ENCODE data around the gene ZMYND19. TPM values are rescaled to one million over a fixed set of nuclear protein-coding genes. Genes with fewer than 3 reads are reported as not detected.
A peak's percentile ranks its signal among the peaks of the same experiment; 100 is the strongest.

The ZMYND19 gene
- total and polyA plus RNA-seq, 2 donors (not counting 3 experiments of a cell fraction or from before 2014, with no cell fraction given) = 22.8 to 32.6 TPM

DNA sequence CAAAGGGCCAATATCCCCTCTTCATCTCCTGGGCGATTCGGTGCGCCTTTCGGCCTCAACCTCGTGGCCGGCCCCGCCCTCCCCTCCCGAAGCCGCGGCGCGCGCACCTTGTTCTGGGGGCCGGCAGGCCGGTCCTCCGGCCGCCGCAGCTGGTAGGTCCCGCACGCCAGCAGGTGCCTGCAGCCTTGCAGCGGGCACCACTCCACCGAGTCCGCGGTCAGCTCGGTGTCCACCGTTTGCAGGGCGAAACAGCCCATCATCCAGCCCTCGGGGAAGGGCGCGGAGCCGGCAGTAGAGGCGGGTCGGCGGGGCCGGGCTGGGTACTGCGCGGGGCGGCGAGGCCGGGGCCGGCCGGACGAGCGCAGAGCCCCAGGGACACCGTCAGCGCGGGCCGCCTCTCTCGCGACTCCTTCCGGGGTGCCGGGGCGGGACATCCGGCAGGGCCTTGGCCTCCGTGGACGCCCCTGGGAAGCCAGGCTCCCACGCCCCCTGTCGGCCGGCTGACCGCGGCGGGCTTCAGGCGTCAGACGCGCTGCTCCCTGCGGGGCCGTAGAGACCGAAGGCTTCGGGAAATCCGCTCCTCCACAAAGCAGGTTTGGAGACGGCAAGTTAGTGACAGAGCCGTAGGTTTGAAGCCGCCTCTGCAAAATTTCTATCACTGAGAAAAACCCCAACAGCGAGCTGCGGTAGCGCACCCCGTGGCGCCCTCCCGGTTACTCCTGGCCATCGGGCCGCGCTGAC, 11.6 kb downstream of the ZMYND19 start, which contains the start of gene DPH7:
Gene DPH7, minus strand, starts transcription at position 408 of the 741 bp plus-strand sequence. Its CDS starts 148 bp downstream, at position 260.
- H3K36me3 ChIP-seq (ENCODE audit: control insufficient read depth in 2 of 2, extremely low read depth in 1 of 2, insufficient read depth in 2 of 2, low read length in 2 of 2) = peaks cover 9 to 31% of the 10 kb centered on the region in 2 experiments
- H3K9ac ChIP-seq (replicated peaks; ENCODE audit: extremely low read depth, insufficient read depth, low read length) = peak within 1 kb of the TSS; percentile 75
- peak within 1 kb of the TSS; percentile 77 to 94 (median 83) for H3K4me3 ChIP-seq (replicated peaks in 1 of 3; ENCODE audit: insufficient read depth in 1 of 3, low read depth in 1 of 3, low read length in 3 of 3)
- H3K4me2 ChIP-seq (ENCODE audit: insufficient read depth, low read length) = peak within 1 kb of the TSS; percentile 81
- H2AFZ ChIP-seq (ENCODE audit: low read depth, low read length) = peak within 1 kb of the TSS; percentile 87
- no peaks in the 10 kb centered on the region for H3K9me1 ChIP-seq (replicated peaks; ENCODE audit: control insufficient read depth, extremely low read depth, insufficient read depth, low read length)
- no peaks in the 10 kb centered on the region for H3K9me3 ChIP-seq (replicated peaks; ENCODE audit: control insufficient read depth, insufficient read depth, low read length)
- FAIRE-seq (peak; percentile 95), DNase-seq (ENCODE audit: low read depth, low spot score) (peak; percentile 91)
- no peaks in the 10 kb centered on the region for H4K20me1 ChIP-seq (replicated peaks; ENCODE audit: control insufficient read depth, extremely low read depth, insufficient read depth, low read length)
- dilution Hi-C loops (cut with MboI; ENCODE audit: extremely low pct_ligation_motif_present, low sequenced_read_pairs) = no loop called here
- H3K27me3 ChIP-seq (ENCODE audit: control insufficient read depth in 2 of 2, insufficient read depth in 2 of 2, low read length in 2 of 2) = no peaks in the 10 kb centered on the region
- ChIA-PET POLR2A (interaction anchor here (1.4 kb wide), 1 partner anchor 24 kb away, joined by 3 read pairs; no protein-coding TSS in a partner anchor), CTCF (interaction anchor here (0.7 to 1.7 kb wide), 6 partner anchors 10 to 44 kb away, joined by 3 to 15 read pairs (median 5); partner anchors contain the start of genes MRPL41 and ZMYND19)
- peaks cover 32% of the 10 kb centered on the region for H3K79me2 ChIP-seq (ENCODE audit: control insufficient read depth, insufficient read depth, low read length)
- BruUV-seq (replicated peaks) = no TSS peak
- peak within 1 kb of the TSS; percentile 22 for H3K27ac ChIP-seq (ENCODE audit: insufficient read depth, low read depth, low read length)
- peaks cover 14% of the 10 kb centered on the region for H3K4me1 ChIP-seq (ENCODE audit: control insufficient read depth, extremely low read depth, insufficient read depth, low read length)
- intact Hi-C loops (cut with micrococcal nuclease) = loop anchor here (1.0 kb wide), 1 partner anchor 27 kb away; the partner anchor contains the start of gene ARRDC1
- TF ChIP-seq POLR2AphosphoS5 (IDR thresholded peaks at IDR 0.05; ENCODE audit: insufficient read depth, low read depth, low read length) (peak; percentile 89), FOS (IDR thresholded peaks at IDR 0.05; ENCODE audit: borderline replicate concordance, insufficient read depth, low read length) (no peak), EZH2 (IDR thresholded peaks at IDR 0.05; ENCODE audit: borderline replicate concordance, low read depth, low read length, severe bottlenecking) (no peak), GATA2 (IDR thresholded peaks at IDR 0.05; ENCODE audit: insufficient read depth, insufficient read length, low read depth, low read length) (no peak), POLR2A (IDR thresholded peaks at IDR 0.05; ENCODE audit: low read depth, low read length) (peak; percentile 62), MYC (IDR thresholded peaks at IDR 0.05; ENCODE audit: low read depth, low read length) (no peak), JUN (IDR thresholded peaks at IDR 0.05; ENCODE audit: borderline replicate concordance, insufficient read depth, insufficient read length, low read depth) (no peak)
- TF ChIP-seq, protein P1, sequence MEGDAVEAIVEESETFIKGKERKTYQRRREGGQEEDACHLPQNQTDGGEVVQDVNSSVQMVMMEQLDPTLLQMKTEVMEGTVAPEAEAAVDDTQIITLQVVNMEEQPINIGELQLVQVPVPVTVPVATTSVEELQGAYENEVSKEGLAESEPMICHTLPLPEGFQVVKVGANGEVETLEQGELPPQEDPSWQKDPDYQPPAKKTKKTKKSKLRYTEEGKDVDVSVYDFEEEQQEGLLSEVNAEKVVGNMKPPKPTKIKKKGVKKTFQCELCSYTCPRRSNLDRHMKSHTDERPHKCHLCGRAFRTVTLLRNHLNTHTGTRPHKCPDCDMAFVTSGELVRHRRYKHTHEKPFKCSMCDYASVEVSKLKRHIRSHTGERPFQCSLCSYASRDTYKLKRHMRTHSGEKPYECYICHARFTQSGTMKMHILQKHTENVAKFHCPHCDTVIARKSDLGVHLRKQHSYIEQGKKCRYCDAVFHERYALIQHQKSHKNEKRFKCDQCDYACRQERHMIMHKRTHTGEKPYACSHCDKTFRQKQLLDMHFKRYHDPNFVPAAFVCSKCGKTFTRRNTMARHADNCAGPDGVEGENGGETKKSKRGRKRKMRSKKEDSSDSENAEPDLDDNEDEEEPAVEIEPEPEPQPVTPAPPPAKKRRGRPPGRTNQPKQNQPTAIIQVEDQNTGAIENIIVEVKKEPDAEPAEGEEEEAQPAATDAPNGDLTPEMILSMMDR (IDR thresholded peaks at IDR 0.05; ENCODE audit: extremely low read depth in 1 of 2, insufficient read depth in 1 of 2, low read depth in 1 of 2, low read length in 2 of 2) = peak; percentile 97 to 98
- TF ChIP-seq, protein P2, sequence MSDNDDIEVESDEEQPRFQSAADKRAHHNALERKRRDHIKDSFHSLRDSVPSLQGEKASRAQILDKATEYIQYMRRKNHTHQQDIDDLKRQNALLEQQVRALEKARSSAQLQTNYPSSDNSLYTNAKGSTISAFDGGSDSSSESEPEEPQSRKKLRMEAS (IDR thresholded peaks at IDR 0.05; ENCODE audit: insufficient read depth, insufficient read length) = peak; percentile 29
